GM12891 (cell line): ENCODE data around the gene NAV2.

Source experiments
- DNase-seq: peaks from one replicate; pipeline ENCODE4 v3.0.0; 2011; ENCODE audit warnings: low spot score; ENCODE audit not compliant: insufficient read length
- FAIRE-seq: peaks from 2 replicates; lab custom pipeline; 2011; peaks lifted over from hg19 to GRCh38; lab: Jason Lieb, UNC
- PAX5 ChIP-seq: IDR thresholded peaks from 2 replicates; pipeline ENCODE4 v1.6.1; 2011; ENCODE audit warnings: low read length, moderate library complexity, mild to moderate bottlenecking; ENCODE audit not compliant: insufficient read depth, severe bottlenecking
- POLR2A ChIP-seq: IDR thresholded peaks from 2 replicates; pipeline ENCODE4 v1.6.1; 2011; ENCODE audit warnings: low read depth, low read length, control low read depth
- POLR2AphosphoS5 ChIP-seq: IDR thresholded peaks from 2 replicates; pipeline ENCODE4 v1.6.1; 2011; ENCODE audit warnings: low read depth, low read length, control low read depth
- POU2F2 ChIP-seq: IDR thresholded peaks from 2 replicates; pipeline ENCODE4 v1.6.1; 2011; ENCODE audit warnings: low read depth, mild to moderate bottlenecking, control low read depth, low read length, moderate library complexity
- SPI1 ChIP-seq: IDR thresholded peaks from 2 replicates; pipeline ENCODE4 v1.6.1; 2011; ENCODE audit warnings: low read depth, low read length, control low read depth
- TAF1 ChIP-seq: IDR thresholded peaks from 2 replicates; pipeline ENCODE4 v1.6.1; 2011; ENCODE audit warnings: low read depth, low read length, control low read depth

The NAV2 gene

GRCh38 chr11:19845626-19846025, 133.0 kb downstream of the NAV2 start:
- DNase-seq (no peak), FAIRE-seq (no peak)
- TF ChIP-seq POLR2A, result no peak
- TF ChIP-seq TAF1, result no peak
- no peak for TF ChIP-seq SPI1
- TF ChIP-seq POLR2AphosphoS5, result no peak
- TF ChIP-seq PAX5, result no peak
- TF ChIP-seq POU2F2, result no peak

GRCh38 chr11:19846654-19847305, 134.1 kb downstream of the NAV2 start:
- TF ChIP-seq TAF1 (no peak), POU2F2 (no peak), PAX5 (no peak), SPI1 (no peak), POLR2A (no peak), POLR2AphosphoS5 (no peak)
- no peak for DNase-seq

GRCh38 chr11:19848219-19848618, 135.6 kb downstream of the NAV2 start:
- FAIRE-seq, result no peak
- DNase-seq, result no peak
- no peak for TF ChIP-seq POLR2AphosphoS5
- no peak for TF ChIP-seq SPI1
- TF ChIP-seq POLR2A, result no peak
- TF ChIP-seq PAX5, result no peak
- TF ChIP-seq POU2F2, result no peak
- no peak for TF ChIP-seq TAF1

More at GRCh38 chr11:19846654-19847305, 134.1 kb downstream of the NAV2 start:
- no peak for FAIRE-seq

DNA sequence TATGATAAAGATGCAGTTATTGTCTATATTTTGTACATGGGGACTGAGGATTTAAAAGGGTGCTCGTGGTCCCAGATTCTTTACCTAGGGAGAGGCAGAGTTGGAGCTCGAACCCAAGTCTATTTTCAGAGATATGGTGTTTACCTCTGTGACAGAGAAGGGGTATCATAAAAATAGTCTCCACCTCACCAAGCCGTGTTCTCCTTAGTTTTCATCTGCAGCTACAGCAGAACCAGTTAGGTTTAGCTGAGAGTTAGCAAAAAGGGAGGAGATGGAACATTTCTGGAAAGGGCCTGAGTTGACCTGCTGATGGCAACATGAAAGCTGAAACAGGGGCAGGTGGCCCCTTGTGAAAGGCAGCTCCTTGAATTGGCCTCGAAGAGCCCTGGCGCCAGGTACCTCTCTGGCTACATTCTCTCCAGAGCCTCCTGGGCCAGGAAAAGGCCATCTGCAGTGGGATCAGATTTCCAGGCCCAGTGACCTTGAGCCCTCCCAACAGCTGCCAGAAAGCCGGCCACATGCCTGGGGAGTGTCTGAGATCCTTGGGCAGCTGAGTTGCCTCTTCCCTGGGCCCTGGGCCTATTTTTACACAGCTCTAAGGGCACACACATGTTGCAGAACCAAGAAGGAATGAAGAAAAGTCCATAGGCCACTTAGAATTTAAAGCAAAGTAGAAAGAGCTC, 136.6 kb downstream of the NAV2 start:
- FAIRE-seq, result no peak
- DNase-seq, result no peak
- no peak for TF ChIP-seq POLR2AphosphoS5
- TF ChIP-seq POLR2A, result no peak
- no peak for TF ChIP-seq SPI1
- TF ChIP-seq POU2F2, result no peak
- TF ChIP-seq TAF1, result no peak
- TF ChIP-seq PAX5, result no peak

DNA sequence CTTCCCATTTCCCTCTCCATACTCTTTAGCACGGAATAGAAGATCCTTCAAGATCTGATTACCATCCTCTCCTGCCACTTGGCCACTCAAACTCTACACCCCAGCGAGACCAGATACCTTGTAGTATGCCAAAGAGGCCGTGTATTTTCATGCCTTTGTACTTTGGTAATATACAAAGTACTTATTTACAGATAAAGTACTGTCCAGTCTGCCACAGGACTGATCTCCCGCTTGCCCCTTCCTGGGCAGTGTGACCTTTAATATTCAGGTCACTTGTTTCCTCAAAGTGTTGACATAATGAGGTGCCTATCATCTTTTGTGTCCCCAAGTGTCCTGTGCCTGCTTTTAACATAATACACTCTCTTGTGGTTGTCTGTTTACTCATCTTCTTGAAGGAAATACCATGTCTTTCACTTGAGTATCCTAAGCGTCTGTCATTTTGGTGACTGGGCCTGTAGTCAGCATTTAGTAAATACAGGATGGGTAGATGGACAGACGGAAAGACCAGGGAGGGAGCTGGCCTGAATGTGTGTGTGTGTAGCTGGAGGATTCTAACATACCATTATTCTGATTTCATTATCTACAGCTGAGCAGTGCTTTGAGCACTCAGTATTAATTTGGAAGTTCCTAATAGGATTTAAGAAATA, 137.4 kb downstream of the NAV2 start:
- no peak for TF ChIP-seq TAF1
- DNase-seq, result no peak
- no peak for FAIRE-seq

DNA sequence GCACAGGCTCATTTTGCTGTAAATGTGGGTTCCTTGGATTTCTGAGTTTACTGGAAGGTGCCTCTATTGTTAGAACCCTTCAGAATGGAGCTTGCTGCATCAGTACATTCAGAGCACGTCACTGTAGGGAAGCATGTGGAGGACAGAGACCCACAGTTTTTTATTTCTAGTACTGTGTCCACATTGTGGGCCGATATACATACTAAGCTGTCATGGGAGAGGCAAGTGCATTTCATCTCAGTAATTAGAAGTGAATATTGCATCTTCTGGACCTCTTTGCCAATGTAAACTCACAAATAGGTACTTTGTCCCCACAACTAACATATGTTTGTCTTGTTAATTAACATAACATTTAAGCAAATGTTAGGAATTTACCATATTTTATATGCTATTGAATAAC, 139.7 kb downstream of the NAV2 start:
- TF ChIP-seq TAF1, result no peak
- TF ChIP-seq SPI1, result no peak
- TF ChIP-seq POU2F2, result no peak
- TF ChIP-seq POLR2A, result no peak
- no peak for TF ChIP-seq POLR2AphosphoS5
- no peak for TF ChIP-seq PAX5
- no peak for FAIRE-seq
- no peak for DNase-seq

DNA sequence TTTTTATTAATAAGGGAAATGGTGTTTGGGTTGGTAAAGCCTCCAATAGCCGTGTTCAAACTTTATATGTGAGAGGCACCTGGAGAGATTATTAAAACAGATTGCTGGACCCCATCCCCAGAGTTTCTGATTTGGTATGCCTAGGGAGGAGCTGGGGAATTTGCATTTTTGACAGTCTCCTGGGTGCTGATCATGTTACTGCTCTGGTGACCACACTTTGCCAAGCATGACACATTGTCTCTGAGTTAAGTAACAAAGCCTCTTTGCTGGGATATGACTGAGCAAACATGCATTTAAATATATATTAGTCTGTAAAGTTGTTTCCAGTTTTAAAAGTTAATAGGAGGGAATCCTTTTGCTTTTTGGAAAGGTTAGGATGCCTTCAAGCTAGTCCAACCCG, 140.4 kb downstream of the NAV2 start:
- no peak for FAIRE-seq
- TF ChIP-seq PAX5 (no peak), POLR2A (no peak), TAF1 (no peak), SPI1 (no peak), POLR2AphosphoS5 (no peak), POU2F2 (no peak)
- no peak for DNase-seq

- no peak for TF ChIP-seq TAF1
- no peak for FAIRE-seq
- no peak for DNase-seq
Observed at GRCh38 chr11:19853920-19854319, 141.3 kb downstream of the NAV2 start.

DNA sequence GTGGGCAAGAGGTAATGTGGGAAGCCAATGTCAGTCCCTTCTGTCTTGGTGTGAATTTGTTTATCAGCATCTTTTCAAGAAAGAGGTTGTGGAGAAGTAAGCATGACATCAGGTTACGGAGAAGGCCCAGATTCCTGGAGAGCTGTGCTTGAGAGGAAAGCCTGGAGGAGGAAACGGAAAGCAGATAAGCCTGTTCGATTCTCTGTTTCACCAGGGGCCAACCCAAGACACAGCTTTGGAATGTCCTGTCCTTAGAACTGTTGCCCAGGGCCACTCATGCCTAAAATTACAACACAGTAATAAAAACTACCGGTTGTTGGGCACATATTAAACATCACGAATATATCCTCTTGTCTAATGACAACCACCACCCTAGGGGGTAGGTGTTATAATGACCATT, 148.5 kb downstream of the NAV2 start:
- TF ChIP-seq PAX5, result no peak
- no peak for TF ChIP-seq POLR2A
- no peak for TF ChIP-seq POLR2AphosphoS5
- no peak for TF ChIP-seq SPI1
- FAIRE-seq (no peak), DNase-seq (no peak)

- TF ChIP-seq TAF1 (no peak), POLR2AphosphoS5 (no peak), SPI1 (no peak), PAX5 (no peak), POLR2A (no peak), POU2F2 (no peak)
- DNase-seq, result no peak
- FAIRE-seq, result no peak
Observed at GRCh38 chr11:19862091-19862490, 149.5 kb downstream of the NAV2 start.
